Stimulated activated CD4-positive, alpha-beta T cell treated with anti-CD3 and anti-CD28 coated beads, Interleukin-2, amount 100 ng/mL, for 24 hours (primary cell): ENCODE data around the gene AATF.

ENCODE experiments used
- DNase-seq, 2 donors: peaks; one replicate each; pipeline ENCODE4 v3.0.0-alpha.2; 2020

Gene AATF

GRCh38 chr17:36931697-36932382, 16.9 kb upstream of the AATF start:
- no peak for DNase-seq

GRCh38 chr17:36932383-36932693, 16.4 kb upstream of the AATF start:
- DNase-seq = no peak

GRCh38 chr17:36932694-36933511, 15.9 kb upstream of the AATF start:
- no peak for DNase-seq

GRCh38 chr17:36933512-36934143, 15.1 kb upstream of the AATF start:
- DNase-seq = no peak

GRCh38 chr17:36934144-36934691, 14.5 kb upstream of the AATF start:
- DNase-seq = no peak

- DNase-seq = peak in 1 of 2 donors; percentile 26
Observed at GRCh38 chr17:36934692-36935630, 13.8 kb upstream of the AATF start.

GRCh38 chr17:36935671-36936454, 12.9 kb upstream of the AATF start:
- no peak for DNase-seq

GRCh38 chr17:36936455-36937000, 12.2 kb upstream of the AATF start:
- DNase-seq = no peak

GRCh38 chr17:36937001-36937958, 11.5 kb upstream of the AATF start, which contains the start of gene LHX1:
Gene LHX1 (plus strand): TSS chr17:36937475. CDS start chr17:36938198, 723 bp downstream.
- no peak for DNase-seq

- no peak for DNase-seq
Observed at GRCh38 chr17:36937959-36938565, 10.7 kb upstream of the AATF start.

GRCh38 chr17:36938566-36939051, 10.1 kb upstream of the AATF start:
- peak in 1 of 2 donors; percentile 23 for DNase-seq

- no peak for DNase-seq
Observed at GRCh38 chr17:36939052-36939801, 9.5 kb upstream of the AATF start.

- DNase-seq = no peak
Observed at GRCh38 chr17:36939802-36940312, 8.9 kb upstream of the AATF start.

GRCh38 chr17:36940313-36941264, 8.2 kb upstream of the AATF start:
- DNase-seq = no peak

GRCh38 chr17:36941265-36942010, 7.3 kb upstream of the AATF start:
- no peak for DNase-seq

GRCh38 chr17:36942019-36942599, 6.6 kb upstream of the AATF start:
- DNase-seq = no peak
